Rectal smooth muscle tissue (tissue), 1 donor: Measurements from ENCODE around the gene EHBP1L1.

Experiments
- H3K27ac ChIP-seq: one replicate; pipeline ENCODE4 v1.7.0; 2013; ENCODE audit warnings: low read depth, low read length, inconsistent platforms
- H3K27me3 ChIP-seq: one replicate; pipeline ENCODE4 v1.7.0; 2013; ENCODE audit warnings: low read length; ENCODE audit not compliant: control insufficient read depth, insufficient read depth
- H3K36me3 ChIP-seq: one replicate; pipeline ENCODE4 v1.7.0; 2013; ENCODE audit warnings: low read length; ENCODE audit not compliant: control insufficient read depth, insufficient read depth
- H3K4me1 ChIP-seq: one replicate; pipeline ENCODE4 v1.7.0; 2013; ENCODE audit warnings: low read length; ENCODE audit not compliant: control insufficient read depth, insufficient read depth
- H3K4me3 ChIP-seq: one replicate; pipeline ENCODE4 v1.7.0; 2013; ENCODE audit warnings: low read length
- H3K9ac ChIP-seq: one replicate; pipeline ENCODE4 v1.7.0; 2013; ENCODE audit warnings: low read length

EHBP1L1 gene

DNA sequence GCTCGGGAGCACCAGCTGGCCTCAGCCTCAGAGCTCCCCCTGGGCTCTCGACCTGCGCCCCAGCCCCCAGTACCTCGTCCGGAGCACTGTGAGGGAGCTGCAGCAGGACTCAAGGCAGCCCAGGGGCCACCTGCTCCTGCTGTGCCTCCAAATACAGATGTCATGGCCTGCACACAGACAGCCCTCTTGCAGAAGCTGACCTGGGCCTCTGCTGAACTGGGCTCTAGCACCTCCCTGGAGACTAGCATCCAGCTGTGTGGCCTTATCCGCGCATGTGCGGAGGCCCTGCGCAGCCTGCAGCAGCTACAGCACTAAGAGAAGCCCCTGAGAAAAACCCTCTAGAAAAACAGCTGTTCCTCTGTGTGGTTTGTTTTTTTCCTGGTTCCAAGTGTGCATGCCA, 4.4 kb upstream of the EHBP1L1 start:
- H3K27me3 ChIP-seq, result no peaks in the 10 kb centered on the region
- H3K9ac ChIP-seq, result no peak overlapping the region
- H3K36me3 ChIP-seq, result no peaks in the 10 kb centered on the region
- H3K4me3 ChIP-seq, result peak overlapping the region; percentile 98
- H3K4me1 ChIP-seq, result peaks cover 40% of the 10 kb centered on the region
- peak overlapping the region; percentile 87 for H3K27ac ChIP-seq

DNA sequence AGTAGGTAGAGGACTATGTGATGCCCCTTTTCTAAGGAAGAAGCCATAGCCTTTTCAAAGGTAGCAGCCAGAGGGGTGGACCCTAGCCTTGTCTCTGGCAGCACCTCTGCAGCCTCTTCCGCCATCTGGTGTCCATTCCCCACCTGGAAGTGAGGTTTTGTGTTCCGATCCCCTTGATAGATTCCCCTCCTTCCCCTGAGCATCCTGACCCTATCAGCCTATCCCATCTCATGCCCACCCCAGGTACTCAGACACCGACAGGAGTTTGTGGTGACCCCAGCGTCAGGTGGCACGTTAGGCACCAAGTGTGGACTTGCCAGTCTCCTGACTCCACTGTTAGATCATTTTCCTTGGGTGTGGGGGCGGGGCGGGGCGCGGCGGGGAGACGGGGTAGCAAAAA, 3.9 kb upstream of the EHBP1L1 start:
- H3K4me1 ChIP-seq, result peaks cover 40% of the 10 kb centered on the region

DNA sequence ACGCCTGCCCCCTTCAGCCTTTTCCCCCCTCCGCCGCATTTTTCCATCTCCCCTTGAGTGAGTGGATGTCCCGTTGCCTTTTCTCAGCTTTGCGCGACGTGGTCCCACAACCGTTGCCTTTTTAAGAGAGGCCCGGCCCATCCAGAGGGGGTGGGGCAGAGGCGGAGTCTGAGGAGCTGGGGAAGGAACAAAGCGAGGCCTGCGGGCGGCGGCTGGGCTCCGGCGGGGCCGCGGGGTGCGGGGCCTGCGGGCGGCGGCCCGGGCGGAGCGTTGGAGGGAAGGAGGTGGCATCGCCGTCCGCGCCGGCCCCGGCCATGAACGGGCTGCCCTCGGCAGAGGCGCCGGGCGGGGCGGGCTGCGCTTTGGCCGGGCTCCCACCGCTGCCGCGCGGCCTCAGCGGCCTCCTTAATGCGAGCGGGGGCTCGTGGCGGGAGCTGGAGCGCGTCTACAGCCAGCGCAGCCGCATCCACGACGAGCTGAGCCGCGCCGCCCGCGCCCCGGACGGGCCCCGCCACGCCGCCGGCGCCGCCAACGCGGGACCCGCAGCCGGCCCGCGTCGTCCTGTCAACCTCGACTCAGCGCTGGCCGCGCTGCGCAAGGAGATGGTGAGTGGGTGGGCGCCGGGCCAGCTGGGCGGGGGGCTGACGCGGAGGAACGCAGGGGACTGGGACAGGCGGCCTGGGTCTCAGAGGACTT, 3.3 kb upstream of the EHBP1L1 start, which contains the start of gene FAM89B:
Gene FAM89B, plus strand, starts transcription at position 183 of the 696 bp plus-strand sequence. Its CDS starts 132 bp downstream, at position 315.
- peaks cover 40% of the 10 kb centered on the region for H3K4me1 ChIP-seq
- peak within 1 kb of the TSS; percentile 87 for H3K27ac ChIP-seq
- peak within 1 kb of the TSS; percentile 71 for H3K9ac ChIP-seq
- H3K36me3 ChIP-seq, result no peaks in the 10 kb centered on the region
- peak within 1 kb of the TSS; percentile 98 for H3K4me3 ChIP-seq
- H3K27me3 ChIP-seq, result no peaks in the 10 kb centered on the region

More for the DNA sequence above, 3.9 kb upstream of the EHBP1L1 start:
- peak overlapping the region; percentile 27 for H3K9ac ChIP-seq
- peak overlapping the region; percentile 98 for H3K4me3 ChIP-seq
- H3K36me3 ChIP-seq, result no peaks in the 10 kb centered on the region
- H3K27ac ChIP-seq, result peak overlapping the region; percentile 87
- H3K27me3 ChIP-seq, result no peaks in the 10 kb centered on the region

DNA sequence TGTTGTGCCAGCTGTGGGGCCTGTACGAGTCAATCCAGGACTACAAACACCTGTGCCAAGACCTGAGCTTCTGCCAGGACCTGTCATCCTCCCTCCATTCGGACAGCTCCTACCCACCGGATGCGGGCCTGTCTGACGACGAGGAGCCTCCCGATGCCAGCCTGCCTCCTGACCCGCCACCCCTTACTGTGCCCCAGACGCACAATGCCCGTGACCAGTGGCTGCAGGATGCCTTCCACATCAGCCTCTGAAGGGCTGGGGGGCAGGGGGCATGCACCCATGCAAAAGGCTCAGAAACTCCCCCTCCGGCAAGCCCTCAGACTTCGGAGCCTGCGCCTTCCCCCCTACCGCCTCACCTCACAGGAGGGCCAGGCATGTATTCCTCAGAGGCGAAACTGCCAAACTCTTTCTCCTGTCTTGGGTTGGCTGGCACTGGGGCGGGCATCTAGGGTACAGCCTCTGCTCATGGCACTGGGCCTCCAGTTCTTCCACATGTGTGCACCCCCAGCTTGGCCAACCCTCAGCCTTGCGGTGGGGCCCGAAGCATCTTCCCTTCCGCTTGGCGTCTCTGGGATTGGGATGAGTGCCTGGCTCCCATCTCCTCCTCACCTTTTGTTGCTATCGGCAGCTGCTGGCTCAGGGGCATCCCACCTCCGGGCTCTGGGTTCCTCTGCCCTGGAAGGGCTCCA, 2.3 kb upstream of the EHBP1L1 start:
- no peaks in the 10 kb centered on the region for H3K27me3 ChIP-seq
- H3K4me1 ChIP-seq, result peaks cover 44% of the 10 kb centered on the region
- peak overlapping the region; percentile 24 for H3K9ac ChIP-seq
- H3K4me3 ChIP-seq, result peak overlapping the region; percentile 98
- no peaks in the 10 kb centered on the region for H3K36me3 ChIP-seq
- H3K27ac ChIP-seq, result peak overlapping the region; percentile 87

DNA sequence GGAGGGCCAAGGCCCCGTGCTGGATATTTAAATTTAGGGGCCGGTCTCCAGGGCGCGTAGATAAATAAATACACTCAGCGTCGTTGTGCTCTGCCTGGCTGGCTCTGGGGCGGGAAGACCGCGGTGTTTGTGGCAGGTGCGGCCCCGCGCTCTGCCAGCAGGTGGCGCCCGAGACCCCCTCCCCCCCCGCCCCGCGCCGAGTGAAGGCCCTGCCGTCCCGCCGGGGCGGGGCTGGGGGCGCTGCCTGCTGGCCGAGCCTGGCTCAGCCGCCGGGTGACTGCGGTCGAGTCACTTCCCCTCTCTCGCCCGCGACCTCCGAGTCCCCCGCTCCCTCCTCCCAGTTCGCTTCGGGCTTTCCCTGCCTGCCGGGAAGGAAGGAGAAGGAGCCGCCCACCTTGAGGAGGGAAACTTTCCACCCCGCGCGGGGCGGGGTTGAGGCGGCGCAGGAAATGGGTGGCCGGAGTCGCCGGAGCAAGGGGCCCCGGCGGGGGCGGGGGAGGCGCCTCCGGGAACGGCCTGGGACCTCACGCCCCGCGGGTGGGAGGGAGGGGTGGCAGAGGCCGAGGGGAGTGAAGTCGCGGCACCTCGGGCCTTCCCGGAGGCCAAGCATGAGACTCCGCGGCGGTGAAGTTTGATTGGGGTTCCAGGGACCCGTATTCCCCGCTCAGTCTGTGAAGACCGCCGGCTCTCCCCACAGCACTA, 1.6 kb upstream of the EHBP1L1 start:
- peaks cover 36% of the 10 kb centered on the region for H3K4me1 ChIP-seq
- H3K9ac ChIP-seq, result peak overlapping the region; percentile 58
- H3K27ac ChIP-seq, result peak overlapping the region; percentile 87
- peak overlapping the region; percentile 98 for H3K4me3 ChIP-seq
- no peaks in the 10 kb centered on the region for H3K36me3 ChIP-seq
- no peaks in the 10 kb centered on the region for H3K27me3 ChIP-seq

DNA sequence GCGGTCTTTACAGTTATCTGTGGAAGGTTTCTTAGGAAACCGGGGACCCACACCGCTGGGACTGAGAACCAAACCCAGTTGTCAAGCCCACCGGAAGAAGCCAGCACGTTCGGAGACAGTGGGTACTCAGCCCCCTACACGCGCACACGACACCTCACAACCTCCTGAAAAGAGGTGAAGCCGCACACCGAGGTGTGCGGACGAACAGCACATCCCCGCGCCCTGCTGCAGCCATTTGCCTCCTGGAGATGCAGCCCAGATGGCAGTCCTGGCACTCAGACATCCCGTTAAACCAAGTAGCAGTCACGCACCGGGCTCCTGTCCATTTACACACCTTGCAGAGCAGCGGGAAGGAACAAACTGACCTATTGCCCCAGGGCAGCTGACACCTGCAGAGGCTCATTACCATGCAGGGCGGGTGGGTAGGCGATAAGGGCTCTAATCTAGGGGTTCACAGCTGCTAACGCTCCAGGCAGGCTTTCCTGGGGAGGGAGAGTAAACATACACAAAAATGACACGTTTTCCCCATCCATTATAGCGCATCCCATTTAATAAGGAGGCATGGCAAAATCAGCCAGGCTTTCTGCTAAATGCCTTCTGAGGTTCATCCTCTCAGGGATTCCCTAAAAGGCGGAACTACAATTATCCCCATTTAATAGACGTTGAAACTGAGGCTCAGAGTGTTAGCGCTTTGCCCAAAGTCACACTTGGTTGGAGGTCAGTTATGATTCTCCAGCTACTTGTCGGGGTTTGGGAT, 864 bp upstream of the EHBP1L1 start:
- Histone ChIP-seq H3K27me3 (no peaks in the 10 kb centered on the region), H3K36me3 (peaks cover 6% of the 10 kb centered on the region), H3K27ac (peak overlapping the region; percentile 87), H3K9ac (peak overlapping the region; percentile 58), H3K4me1 (peaks cover 34% of the 10 kb centered on the region), H3K4me3 (peak overlapping the region; percentile 62)

DNA sequence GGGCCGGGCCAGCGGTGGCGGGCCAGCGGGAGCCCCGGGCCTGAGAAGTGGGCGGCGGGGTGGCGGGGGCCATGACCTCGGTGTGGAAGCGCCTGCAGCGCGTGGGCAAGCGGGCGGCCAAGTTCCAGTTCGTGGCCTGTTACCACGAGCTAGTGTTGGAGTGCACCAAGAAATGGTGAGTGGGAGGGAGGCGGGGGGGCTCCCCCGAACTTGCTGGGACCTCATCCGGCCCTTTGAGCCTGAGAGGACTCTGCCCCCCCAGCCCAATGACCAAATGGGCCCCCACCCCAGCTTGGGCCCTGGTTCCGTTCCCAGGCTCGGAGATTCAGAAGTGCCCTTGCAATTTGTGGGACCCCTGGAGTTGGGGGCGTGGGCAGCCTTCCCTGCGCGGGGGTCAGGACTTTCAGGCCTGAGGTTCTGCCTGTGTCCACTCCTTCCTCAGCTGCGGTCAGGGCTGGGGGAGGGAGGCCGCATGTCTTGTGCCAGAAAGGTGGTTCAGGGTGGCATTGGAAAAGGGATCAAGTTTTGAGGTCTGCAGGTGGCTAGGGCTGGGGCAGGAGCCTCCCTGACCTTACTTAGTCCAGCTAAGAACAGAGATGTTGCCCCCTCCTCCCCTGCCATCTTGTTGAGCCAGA, 496 bp downstream of the EHBP1L1 start:
- H3K4me3 ChIP-seq, result peak overlapping the region; percentile 86
- peaks cover 29% of the 10 kb centered on the region for H3K4me1 ChIP-seq
- peak overlapping the region; percentile 87 for H3K9ac ChIP-seq

DNA sequence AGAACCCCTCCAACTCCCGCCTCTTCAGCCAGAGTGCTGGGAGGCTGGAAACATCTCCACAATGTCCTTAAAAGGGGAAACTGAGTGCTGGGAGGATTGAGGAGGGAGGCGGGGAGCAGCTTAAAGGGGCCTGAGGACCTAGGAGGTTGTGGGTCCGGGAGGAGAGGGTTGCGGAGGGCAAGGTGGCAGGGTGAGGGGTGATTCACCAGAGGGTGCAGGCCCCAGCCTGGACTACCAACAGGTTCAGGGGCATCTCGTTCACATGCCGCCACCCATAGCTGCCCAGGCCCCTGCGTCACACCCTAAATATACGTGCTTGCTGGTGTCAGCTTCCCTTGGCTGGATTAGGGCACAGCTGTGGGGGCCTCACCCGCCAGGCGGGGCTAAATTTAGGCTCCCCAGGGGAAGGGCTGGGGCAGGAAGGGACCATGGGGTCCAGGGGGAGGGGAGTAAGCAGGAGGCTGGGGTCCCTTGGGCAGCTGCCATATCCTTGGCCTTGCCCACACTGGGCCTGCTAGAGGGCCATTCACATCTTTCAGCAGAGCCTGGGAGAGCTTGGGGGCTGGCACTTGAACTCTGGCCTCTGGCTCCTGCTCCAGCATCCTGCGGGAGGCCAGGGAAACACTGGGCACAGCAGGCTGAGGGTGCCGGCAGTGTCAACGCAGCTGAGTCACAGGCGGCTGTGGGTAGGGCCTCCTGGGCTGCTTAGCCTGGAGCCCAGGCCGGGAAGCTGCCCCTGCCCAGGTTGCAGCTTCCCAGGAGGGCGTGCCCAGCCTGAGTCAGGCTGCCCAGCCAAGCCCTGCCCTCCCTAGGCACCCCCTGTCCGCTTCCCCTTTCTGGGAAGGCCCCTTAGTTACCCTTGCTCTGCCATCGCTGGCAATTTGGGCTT, 1.3 kb downstream of the EHBP1L1 start:
- no peaks in the 10 kb centered on the region for H3K27me3 ChIP-seq
- H3K9ac ChIP-seq, result peak overlapping the region; percentile 87
- peaks cover 22% of the 10 kb centered on the region for H3K4me1 ChIP-seq
- H3K4me3 ChIP-seq, result peak overlapping the region; percentile 86
- peak overlapping the region; percentile 98 for H3K27ac ChIP-seq
- peaks cover 26% of the 10 kb centered on the region for H3K36me3 ChIP-seq

More for the DNA sequence above, 496 bp downstream of the EHBP1L1 start:
- peaks cover 20% of the 10 kb centered on the region for H3K36me3 ChIP-seq
- H3K27me3 ChIP-seq, result no peaks in the 10 kb centered on the region
- H3K27ac ChIP-seq, result peak overlapping the region; percentile 98

DNA sequence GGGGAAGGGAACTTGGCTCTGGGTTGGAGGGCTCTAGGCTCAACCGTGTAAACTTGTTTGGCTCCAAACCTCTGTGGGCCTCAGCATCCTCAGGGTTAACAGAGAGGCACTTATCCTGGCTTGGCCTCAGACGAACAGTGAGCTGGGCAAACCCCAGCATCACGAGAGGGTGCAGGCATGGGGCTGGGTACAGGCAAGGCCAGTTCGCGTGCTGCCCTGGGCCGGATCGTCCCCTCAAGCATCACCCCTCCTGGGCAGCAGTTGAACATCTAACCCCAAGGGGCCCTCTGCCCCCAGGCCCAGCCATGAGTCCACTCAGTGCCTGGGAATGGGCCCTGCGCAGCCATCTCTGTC, 1.9 kb downstream of the EHBP1L1 start:
- Histone ChIP-seq H3K27me3 (no peaks in the 10 kb centered on the region), H3K27ac (peak overlapping the region; percentile 98), H3K9ac (peak overlapping the region; percentile 46), H3K4me3 (peak overlapping the region; percentile 86), H3K36me3 (peaks cover 26% of the 10 kb centered on the region), H3K4me1 (peaks cover 22% of the 10 kb centered on the region)

DNA sequence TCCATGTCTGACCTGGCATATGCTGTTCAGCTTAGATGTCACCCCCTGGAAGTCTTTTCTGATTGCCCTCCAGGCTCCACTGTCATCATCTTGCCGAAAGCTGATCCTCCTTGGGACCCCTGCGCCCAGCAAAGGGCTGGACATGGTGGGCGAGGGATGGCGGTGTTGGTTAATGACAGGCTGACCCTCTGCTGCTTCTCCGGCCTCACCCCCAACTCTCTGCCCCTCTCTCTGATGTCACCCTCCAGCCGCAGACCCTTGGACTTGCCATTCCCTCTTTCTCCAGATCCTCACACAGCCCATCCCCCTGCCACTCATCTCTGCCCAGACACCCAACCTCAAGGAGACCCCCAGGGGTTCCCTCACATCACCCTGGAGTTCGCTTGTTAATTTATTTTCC, 2.3 kb downstream of the EHBP1L1 start:
- no peak overlapping the region for H3K9ac ChIP-seq

DNA sequence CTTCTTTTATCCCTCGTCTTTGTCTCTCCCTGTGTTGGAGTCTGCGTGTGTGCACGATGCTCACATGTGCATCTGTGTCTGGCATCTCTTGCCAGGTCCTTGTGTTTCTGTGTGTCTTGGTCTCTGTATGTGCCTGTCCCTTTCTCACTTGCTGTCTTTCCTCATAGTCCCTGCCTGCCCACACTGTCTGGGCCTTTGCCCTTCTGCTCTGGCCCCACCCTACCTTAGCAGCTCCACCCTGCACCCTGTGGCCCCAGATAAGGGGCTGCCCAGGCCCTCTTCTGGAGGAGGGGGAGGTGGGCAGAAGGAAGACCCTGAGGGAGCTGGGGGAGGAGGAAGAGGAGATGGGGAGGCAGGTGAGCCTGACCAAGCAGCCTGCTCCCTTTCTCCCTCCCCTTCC, 2.8 kb downstream of the EHBP1L1 start:
- no peak overlapping the region for H3K4me3 ChIP-seq
- no peak overlapping the region for H3K9ac ChIP-seq
- no peak overlapping the region for H3K27ac ChIP-seq
- H3K4me1 ChIP-seq, result peaks cover 14% of the 10 kb centered on the region
- H3K27me3 ChIP-seq, result no peaks in the 10 kb centered on the region
- peaks cover 26% of the 10 kb centered on the region for H3K36me3 ChIP-seq

More for the DNA sequence above, 2.3 kb downstream of the EHBP1L1 start:
- Histone ChIP-seq H3K27ac (peak overlapping the region; percentile 98), H3K36me3 (peaks cover 26% of the 10 kb centered on the region), H3K4me1 (peaks cover 20% of the 10 kb centered on the region), H3K27me3 (no peaks in the 10 kb centered on the region), H3K4me3 (peak overlapping the region; percentile 86)
